Subcutaneous abdominal adipose tissue (tissue), 5 donors: ENCODE data around the gene ZNF500.
"Not testable (repeated sequence)": the region's sequence is repeated elsewhere in the genome, so short reads cannot be mapped to it uniquely, and the experiment has no call there.

Experiments used
- H3K27ac ChIP-seq: one replicate; pipeline ENCODE4 v1.7.0; 2013; ENCODE audit warnings: low read depth, mild to moderate bottlenecking, inconsistent platforms, low read length, moderate library complexity
- H3K27me3 ChIP-seq, 5 donors: one replicate each; pipeline ENCODE4 v1.7.0; 2013; ENCODE audit warnings: low read length in 5 of 5, inconsistent platforms in 1 of 5; ENCODE audit not compliant: control insufficient read depth in 5 of 5, insufficient read depth in 4 of 5
- H3K36me3 ChIP-seq, 5 donors: one replicate each; pipeline ENCODE4 v1.7.0; 2013; ENCODE audit warnings: low read length in 5 of 5; ENCODE audit not compliant: control insufficient read depth in 5 of 5, insufficient read depth in 5 of 5
- H3K4me1 ChIP-seq, 5 donors: one replicate each; pipeline ENCODE4 v1.7.0; 2013; ENCODE audit warnings: low read length in 5 of 5, mild to moderate bottlenecking in 3 of 5, moderate library complexity in 1 of 5; ENCODE audit not compliant: control insufficient read depth in 5 of 5, insufficient read depth in 5 of 5
- H3K4me3 ChIP-seq, 5 donors: one replicate each; pipeline ENCODE4 v1.7.0; 2013; ENCODE audit warnings: low read length in 5 of 5, low read depth in 1 of 5
- H3K9ac ChIP-seq, 5 donors: one replicate each; pipeline ENCODE4 v1.7.0; 2013; ENCODE audit warnings: low read length in 5 of 5, mild to moderate bottlenecking in 4 of 5, moderate library complexity in 3 of 5
- H3K9me3 ChIP-seq, 5 donors: one replicate each; pipeline ENCODE4 v1.7.0; 2013; ENCODE audit warnings: low read length in 5 of 5; ENCODE audit not compliant: control insufficient read depth in 5 of 5
- donor health status: healthy.
- donor health status: healthy.
- donor health status: healthy.
- donor health status: healthy.
- donor health status: healthy.

ZNF500 gene

DNA sequence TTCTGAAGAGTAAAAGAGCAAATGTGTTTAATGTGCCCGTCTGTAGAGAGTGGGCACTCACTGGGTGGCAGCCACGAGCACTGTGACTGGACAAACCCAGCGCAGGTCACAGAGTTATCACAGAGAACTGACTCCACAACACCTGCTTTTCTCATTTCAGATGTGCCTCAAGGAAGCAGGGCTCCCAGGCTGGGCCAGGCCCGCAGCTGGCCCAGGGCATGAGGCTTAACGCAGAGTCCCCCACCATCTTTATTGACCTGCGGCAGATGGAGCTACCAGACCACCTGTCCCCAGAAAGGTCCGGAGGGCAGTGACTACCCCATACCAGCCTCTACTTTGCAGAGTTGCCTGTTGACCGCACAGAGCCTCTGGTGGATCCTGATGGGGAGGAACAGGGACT lies 20.7 kb downstream of the ZNF500 start:
- Histone ChIP-seq H3K9ac (no peak overlapping the region), H3K27ac (no peak overlapping the region), H3K4me3 (no peak overlapping the region), H3K9me3 (no peaks in the 10 kb centered on the region), H3K36me3 (peaks cover 0 to 21% (median 13%) of the 10 kb centered on the region in 5 donors), H3K27me3 (peaks cover 0 to 7% (median 4%) of the 10 kb centered on the region in 5 donors), H3K4me1 (peaks cover 0 to 20% (median 18%) of the 10 kb centered on the region in 5 donors)

DNA sequence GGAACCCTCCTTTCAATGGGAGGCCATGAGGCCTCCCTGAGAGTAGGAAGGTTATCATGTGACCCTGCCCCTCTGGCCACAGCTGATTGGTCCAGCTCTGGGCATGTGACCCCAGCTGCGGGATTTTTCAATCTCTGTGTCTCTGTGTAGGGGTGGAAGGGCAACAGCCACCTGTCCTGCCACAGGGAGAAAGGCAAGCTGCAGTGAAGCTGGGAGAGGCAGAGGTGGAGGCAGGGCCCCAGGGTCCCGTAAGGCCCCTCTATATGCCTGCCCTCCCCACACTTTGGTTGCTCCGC lies 21.7 kb downstream of the ZNF500 start:
- no peaks in the 10 kb centered on the region for H3K9me3 ChIP-seq
- peaks cover 0 to 9% (median 4%) of the 10 kb centered on the region in 5 donors for H3K27me3 ChIP-seq
- no peak overlapping the region for H3K27ac ChIP-seq
- H3K9ac ChIP-seq: no peak overlapping the region
- H3K4me1 ChIP-seq: peaks cover 0 to 20% (median 18%) of the 10 kb centered on the region in 5 donors
- H3K4me3 ChIP-seq: no peak overlapping the region
- H3K36me3 ChIP-seq: peaks cover 0 to 12% (median 8%) of the 10 kb centered on the region in 5 donors

DNA sequence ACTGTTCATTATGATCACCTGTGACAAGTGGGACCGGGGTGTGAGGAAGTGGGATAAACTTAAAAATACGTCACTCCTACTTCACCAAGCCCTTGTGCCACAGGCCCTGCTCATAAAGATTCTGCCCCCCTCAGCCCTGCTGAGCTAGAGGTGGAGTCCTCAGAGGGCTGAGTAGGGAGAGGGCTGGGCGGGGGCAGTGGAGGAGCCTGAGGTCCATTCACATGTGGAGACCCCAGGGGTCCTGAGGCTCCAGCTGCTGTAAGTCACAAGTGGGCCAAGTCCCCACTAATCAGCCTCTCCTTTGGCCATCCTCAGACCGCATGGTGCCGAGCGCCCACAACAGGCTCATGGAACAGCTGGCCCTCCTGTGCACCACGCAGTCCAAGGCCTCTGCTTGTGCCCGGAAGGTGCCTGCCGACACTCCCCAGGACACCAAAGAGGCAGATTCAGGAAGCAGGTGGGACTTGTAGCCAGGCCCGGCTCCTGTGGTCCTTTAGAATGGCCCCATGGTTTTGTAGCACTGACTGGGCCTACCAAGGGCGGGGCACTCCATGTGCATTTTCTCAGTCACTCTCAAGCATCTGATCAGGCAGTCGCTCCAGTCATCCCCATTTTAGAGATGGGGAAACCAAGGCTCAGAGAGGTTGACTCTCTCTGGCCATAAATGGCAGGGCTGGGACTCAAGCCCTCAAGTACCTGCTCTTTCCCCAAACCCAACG lies 22.2 kb downstream of the ZNF500 start:
- H3K9me3 ChIP-seq: no peaks in the 10 kb centered on the region
- no peak overlapping the region for H3K9ac ChIP-seq
- H3K4me1 ChIP-seq: peaks cover 0 to 20% (median 18%) of the 10 kb centered on the region in 5 donors
- H3K27me3 ChIP-seq: peaks cover 0 to 10% (median 4%) of the 10 kb centered on the region in 5 donors
- H3K4me3 ChIP-seq: no peak overlapping the region
- H3K27ac ChIP-seq: no peak overlapping the region
- H3K36me3 ChIP-seq: peaks cover 0 to 6% (median 3%) of the 10 kb centered on the region in 5 donors

DNA sequence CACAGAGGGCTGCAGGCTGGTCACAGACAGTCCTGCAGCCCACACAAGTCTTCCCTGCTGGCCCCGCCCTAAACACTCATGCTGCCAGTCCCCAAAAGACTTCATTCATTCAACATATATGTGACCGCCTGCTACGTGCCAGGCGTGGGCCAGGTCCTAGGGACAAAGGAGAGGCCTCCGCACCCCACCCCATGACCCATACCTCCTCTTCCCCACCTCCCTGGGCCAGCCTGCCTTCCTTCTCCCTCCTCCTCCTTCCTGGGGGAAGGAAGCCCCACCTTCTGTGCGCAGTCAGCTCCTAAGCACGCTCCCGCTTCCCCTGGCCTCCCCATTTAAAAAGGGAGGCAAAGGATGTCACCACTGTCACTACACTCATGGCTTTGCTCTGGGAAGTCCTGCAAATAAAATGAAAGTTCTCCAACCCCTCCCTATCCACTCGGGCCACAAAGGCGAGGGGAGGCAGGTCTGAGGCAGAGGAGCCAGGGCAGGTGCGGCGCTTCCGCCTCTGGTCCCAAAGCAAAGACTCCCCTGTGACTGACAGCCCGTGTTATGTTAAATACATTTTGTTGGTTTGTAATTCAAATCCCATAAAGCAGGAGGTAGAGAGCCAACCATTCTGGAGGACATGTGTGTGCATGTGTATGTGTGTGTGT lies 23.6 kb downstream of the ZNF500 start:
- Histone ChIP-seq H3K36me3 (peaks cover 0 to 2% (median 0%) of the 10 kb centered on the region in 5 donors), H3K4me3 (peak overlapping the region in 1 of 5 donors; percentile 38), H3K27ac (no peak overlapping the region), H3K4me1 (peaks cover 0 to 20% (median 18%) of the 10 kb centered on the region in 5 donors), H3K9ac (no peak overlapping the region), H3K27me3 (peaks cover 0 to 10% (median 4%) of the 10 kb centered on the region in 5 donors), H3K9me3 (no peaks in the 10 kb centered on the region)

DNA sequence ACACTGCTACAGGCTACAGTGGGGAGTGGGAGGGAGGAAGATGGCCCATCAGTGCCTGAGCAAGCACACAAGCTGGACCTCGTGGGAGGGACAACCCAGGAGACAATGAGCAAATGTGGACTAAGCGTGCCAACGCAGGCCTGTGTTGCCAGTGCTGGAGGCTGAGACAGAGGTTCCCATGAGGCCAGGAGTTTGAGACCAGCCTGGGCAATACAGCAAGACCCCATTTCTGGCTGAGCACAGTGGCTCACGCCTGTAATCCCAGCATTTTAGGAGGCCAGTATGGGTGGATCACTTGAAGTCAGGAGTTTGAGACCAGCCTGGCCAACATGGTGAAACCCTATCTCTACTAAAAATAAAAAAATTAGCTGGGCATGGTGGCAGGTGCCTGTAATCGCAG lies 28.6 kb downstream of the ZNF500 start:
- not testable (repeated sequence) for H3K9ac ChIP-seq, H3K4me3 ChIP-seq, H3K36me3 ChIP-seq, H3K27ac ChIP-seq, H3K9me3 ChIP-seq
- Histone ChIP-seq H3K4me1 (peaks cover 0 to 22% (median 19%) of the 10 kb centered on the region in 5 donors), H3K27me3 (peaks cover 4 to 10% (median 7%) of the 10 kb centered on the region in 5 donors)

DNA sequence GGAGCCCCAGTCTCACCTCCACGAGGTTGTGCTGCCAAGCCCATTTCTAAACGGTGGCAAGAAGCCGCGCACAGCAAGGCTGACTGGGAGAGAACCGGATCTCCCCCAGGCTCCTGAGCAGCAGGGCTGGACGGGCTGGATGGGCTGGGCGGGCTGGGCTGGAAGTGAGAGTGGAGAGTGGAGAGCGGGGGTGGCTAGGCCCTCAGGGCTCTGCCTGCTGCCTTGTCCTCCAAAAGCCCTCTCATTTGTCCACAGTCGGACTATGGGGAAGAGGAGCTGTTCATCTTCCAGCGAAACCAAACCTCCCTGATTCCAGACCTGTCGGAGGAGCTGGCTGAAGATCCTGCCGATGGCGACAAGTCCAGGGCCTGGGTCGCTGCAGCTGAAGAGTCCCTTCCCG lies 29.4 kb downstream of the ZNF500 start:
- Histone ChIP-seq H3K27me3 (peaks cover 0 to 7% (median 4%) of the 10 kb centered on the region in 5 donors), H3K4me3 (no peak overlapping the region), H3K27ac (no peak overlapping the region), H3K36me3 (no peaks in the 10 kb centered on the region), H3K9me3 (no peaks in the 10 kb centered on the region), H3K4me1 (peaks cover 0 to 20% (median 19%) of the 10 kb centered on the region in 5 donors), H3K9ac (no peak overlapping the region)

DNA sequence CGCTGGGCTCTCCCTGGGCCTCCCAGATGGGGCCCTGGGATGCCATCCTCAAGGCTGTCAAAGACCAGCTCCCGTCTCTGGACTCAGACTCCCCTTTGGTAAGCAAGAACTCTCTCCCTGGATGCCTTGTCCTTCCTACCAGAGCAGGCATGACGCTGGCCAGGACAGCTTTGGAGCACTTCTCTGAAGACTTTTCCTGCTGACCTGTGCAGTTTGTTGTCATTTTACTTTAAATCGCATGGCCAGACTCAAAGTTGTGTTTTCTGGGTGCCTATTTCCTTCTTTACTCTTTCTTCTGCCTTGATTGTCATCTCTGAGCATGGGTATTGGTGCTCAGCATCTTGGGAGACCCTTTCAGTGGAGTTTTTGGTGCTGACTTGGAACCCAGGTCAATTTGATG lies 30.4 kb downstream of the ZNF500 start:
- H3K36me3 ChIP-seq: no peaks in the 10 kb centered on the region
- peaks cover 0 to 7% (median 4%) of the 10 kb centered on the region in 5 donors for H3K27me3 ChIP-seq
- no peaks in the 10 kb centered on the region for H3K9me3 ChIP-seq
- no peak overlapping the region for H3K27ac ChIP-seq
- no peak overlapping the region for H3K9ac ChIP-seq
- H3K4me3 ChIP-seq: no peak overlapping the region
- peaks cover 0 to 20% (median 19%) of the 10 kb centered on the region in 5 donors for H3K4me1 ChIP-seq

DNA sequence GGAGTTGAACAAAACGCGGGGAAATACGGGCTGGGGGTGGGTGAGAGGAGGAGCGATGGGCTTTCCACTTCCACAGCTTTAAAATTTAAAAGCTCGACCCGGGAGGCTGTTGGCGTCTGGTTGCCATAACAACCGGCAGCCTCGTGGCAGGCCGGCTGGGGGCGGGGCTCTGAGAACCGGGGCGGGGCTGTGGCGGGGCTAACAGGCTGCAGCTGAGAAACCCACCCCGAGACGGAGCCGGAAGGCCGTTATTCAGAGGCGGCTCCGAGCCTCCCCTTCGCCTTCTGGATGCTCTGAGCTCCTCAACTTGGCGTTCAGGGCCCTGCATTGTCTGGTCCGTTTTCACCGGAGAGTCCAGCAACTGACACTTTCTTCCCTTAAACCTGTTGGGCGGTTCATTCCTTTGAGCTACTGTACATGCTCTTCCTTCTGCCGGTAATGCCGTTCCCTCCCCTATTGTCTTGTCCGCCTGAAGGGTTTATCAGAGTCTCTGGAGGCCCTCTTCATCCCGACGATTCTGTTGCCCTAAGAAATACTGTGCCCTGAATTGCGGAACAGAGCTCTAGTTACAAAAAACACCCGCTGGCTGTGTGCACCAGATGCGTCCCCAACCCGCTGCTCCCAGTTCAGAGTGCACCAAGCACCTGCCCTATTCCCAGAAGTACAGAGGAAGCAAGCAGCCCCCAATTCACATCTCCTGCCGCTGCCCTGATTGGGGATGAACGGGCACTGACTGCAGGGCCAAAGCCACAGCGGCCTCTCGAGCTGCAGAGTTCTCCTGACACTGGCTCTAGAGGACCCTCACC lies 32.0 kb downstream of the ZNF500 start:
- Histone ChIP-seq H3K4me1 (peaks cover 0 to 20% (median 19%) of the 10 kb centered on the region in 5 donors), H3K27me3 (peaks cover 0 to 7% (median 0%) of the 10 kb centered on the region in 5 donors), H3K27ac (peak overlapping the region; percentile 65), H3K9ac (peak overlapping the region in 4 of 5 donors; percentile 60 to 79 (median 76)), H3K36me3 (peaks cover 0 to 8% (median 5%) of the 10 kb centered on the region in 5 donors), H3K9me3 (no peaks in the 10 kb centered on the region), H3K4me3 (peak overlapping the region; percentile 81 to 95 (median 91))

DNA sequence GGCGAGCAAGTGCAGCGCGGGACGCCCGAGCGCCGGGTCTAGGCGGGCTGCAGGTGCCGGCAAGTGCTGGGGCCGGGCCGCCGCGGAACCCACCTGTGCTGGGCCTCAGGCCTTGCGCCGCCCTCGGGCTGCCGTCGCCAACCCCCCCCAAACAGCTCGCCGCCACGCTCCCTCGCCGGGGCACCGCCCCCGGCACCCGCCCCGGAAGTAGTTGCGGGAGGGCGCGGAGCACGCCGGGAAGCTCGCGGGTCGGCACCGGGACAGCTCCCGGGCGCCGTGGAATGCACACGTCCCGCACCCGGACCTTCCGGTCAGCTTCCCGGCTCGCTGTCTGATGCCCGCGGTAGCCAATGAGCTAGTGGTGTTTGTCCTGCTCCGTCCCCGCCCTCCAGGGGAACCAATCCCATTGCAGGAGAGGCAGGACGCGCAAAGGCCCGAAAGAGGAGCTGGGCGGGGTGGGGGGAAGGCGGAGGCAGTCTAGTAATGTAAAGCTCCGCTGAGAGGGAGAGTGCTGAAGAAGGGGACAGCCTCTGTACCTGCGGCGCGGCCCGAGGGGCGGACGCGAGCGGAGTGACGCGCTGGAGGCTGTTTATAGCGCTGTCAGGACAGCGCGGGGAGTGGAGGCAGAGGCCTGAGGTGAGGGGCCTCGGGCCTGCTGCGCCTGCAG lies 32.8 kb downstream of the ZNF500 start, which contains the start of the genes ANKS3 and DNAAF8:
ANKS3 (minus strand) TSS at position 209 of the 667 bp plus-strand sequence. CDS start 4,122 bp downstream, outside the sequence.
DNAAF8 (plus strand) TSS at position 475 of the 667 bp plus-strand sequence. CDS start 1,978 bp downstream, outside the sequence.
- Histone ChIP-seq H3K4me1 (peaks cover 0 to 20% (median 19%) of the 10 kb centered on the region in 5 donors), H3K9ac (peak within 1 kb of the TSS in 4 of 5 donors; percentile 84 to 95 (median 90))

More for the DNA sequence above, 32.8 kb downstream of the ZNF500 start, which contains the start of the genes ANKS3 and DNAAF8:
- no peaks in the 10 kb centered on the region for H3K9me3 ChIP-seq
- peak within 1 kb of the TSS; percentile 65 for H3K27ac ChIP-seq
- H3K4me3 ChIP-seq: peak within 1 kb of the TSS; percentile 81 to 95 (median 91)
- peaks cover 0 to 7% (median 0%) of the 10 kb centered on the region in 5 donors for H3K27me3 ChIP-seq
- H3K36me3 ChIP-seq: peaks cover 0 to 13% (median 8%) of the 10 kb centered on the region in 5 donors
